ENCODE data around the gene KCNG2.

DNA sequence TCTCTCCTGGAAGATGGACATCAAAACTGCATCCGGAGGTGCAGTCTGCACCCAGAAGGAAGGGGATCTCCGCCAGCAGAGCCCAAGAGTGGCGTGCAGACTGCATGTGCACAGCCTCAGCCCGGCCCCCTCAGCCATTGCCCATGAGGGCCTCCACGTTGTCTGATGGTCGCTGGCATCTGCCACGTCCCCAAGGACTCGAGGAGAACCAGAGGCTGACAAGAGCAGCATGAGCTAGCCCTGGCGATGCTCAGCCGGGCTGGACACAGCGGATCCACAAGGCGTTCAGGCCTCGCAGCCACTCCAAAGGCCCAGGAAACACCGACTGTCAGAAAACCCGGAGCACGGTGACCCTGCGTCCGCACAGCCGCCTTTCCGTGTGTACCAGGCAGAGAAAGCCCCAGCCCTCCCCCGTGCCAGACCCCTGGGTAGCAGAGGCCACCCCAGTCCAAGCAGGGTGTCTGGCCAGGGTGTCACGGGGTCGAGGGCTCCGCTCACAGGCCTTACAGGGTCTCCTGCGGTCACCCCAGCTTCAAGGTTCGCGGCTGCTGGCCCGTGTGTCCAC lies 105.4 kb downstream of the KCNG2 start:
- no peak for TF ChIP-seq POLR2A (IDR thresholded peaks at IDR 0.05)
- TF ChIP-seq, protein P1, sequence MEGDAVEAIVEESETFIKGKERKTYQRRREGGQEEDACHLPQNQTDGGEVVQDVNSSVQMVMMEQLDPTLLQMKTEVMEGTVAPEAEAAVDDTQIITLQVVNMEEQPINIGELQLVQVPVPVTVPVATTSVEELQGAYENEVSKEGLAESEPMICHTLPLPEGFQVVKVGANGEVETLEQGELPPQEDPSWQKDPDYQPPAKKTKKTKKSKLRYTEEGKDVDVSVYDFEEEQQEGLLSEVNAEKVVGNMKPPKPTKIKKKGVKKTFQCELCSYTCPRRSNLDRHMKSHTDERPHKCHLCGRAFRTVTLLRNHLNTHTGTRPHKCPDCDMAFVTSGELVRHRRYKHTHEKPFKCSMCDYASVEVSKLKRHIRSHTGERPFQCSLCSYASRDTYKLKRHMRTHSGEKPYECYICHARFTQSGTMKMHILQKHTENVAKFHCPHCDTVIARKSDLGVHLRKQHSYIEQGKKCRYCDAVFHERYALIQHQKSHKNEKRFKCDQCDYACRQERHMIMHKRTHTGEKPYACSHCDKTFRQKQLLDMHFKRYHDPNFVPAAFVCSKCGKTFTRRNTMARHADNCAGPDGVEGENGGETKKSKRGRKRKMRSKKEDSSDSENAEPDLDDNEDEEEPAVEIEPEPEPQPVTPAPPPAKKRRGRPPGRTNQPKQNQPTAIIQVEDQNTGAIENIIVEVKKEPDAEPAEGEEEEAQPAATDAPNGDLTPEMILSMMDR (IDR thresholded peaks at IDR 0.05) = no peak
- TF ChIP-seq POLR2AphosphoS5 (IDR thresholded peaks at IDR 0.05) = no peak

All from gastroesophageal sphincter (tissue), 3 donors.